Tibial artery (tissue), 4 donors: ENCODE results near the gene TMEM203.

Experiments used
- DNase-seq, 2 donors: peaks; one replicate each; pipeline ENCODE4 v3.0.0-alpha.2; 2019
- H3K27ac ChIP-seq, 2 donors: fragments of 200-600 bp; sonication (generic) in 1 of 2; 1 replicate in 1 of 2; 2 replicates in 1 of 2; pipeline ENCODE4 v1.5.1; 2018 to 2019; ENCODE audit warnings: mild to moderate bottlenecking in 1 of 2
- H3K27me3 ChIP-seq, 2 donors: fragments of 200-600 bp; sonication (generic) in 1 of 2; one replicate each; pipeline versions ENCODE4 v1.5.1 to v1.6.0; 2016 to 2019
- H3K36me3 ChIP-seq, 3 donors: fragments of 200-600 bp; sonication (generic) in 2 of 3; one replicate each; pipeline ENCODE4 v1.5.1; 2016 to 2019; ENCODE audit warnings: mild to moderate bottlenecking in 2 of 3
- H3K4me1 ChIP-seq, 4 donors: fragments of 200-600 bp; sonication (generic) in 2 of 4; 1 replicate in 3 of 4; 2 replicates in 1 of 4; pipeline ENCODE4 v1.5.1; 2016 to 2019
- H3K4me3 ChIP-seq, 2 donors: fragments of 200-600 bp; sonication (generic) in 1 of 2; 1 replicate in 1 of 2; 2 replicates in 1 of 2; pipeline ENCODE4 v1.5.1; 2018 to 2019; ENCODE audit warnings: mild to moderate bottlenecking in 2 of 2
- H3K9me3 ChIP-seq, 3 donors: fragments of 200-600 bp; sonication (generic) in 1 of 3; one replicate each; pipeline ENCODE4 v1.5.1; 2016 to 2019
- intact Hi-C: fragments of 100-400 bp; cut with DNase I; formaldehyde crosslinking; loops from one replicate; pipeline ENCODE4 v1.15.0; 2023; ENCODE audit warnings: low total_unique reads
- TF ChIP-seq, protein P1 (sequence below), 2 experiments: fragments of 200-600 bp in 1 of 2; fragments of 450-650 bp in 1 of 2; IDR thresholded peaks; one replicate each; pipeline ENCODE4 v1.5.1; 2017 to 2019; ENCODE audit warnings: antibody characterized with exemption in 2 of 2, mild to moderate bottlenecking in 1 of 2, moderate library complexity in 1 of 2

Gene TMEM203

GRCh38 chr9:137216188-137216965 is 10.9 kb upstream of the TMEM203 start:
- TF ChIP-seq, protein P1, sequence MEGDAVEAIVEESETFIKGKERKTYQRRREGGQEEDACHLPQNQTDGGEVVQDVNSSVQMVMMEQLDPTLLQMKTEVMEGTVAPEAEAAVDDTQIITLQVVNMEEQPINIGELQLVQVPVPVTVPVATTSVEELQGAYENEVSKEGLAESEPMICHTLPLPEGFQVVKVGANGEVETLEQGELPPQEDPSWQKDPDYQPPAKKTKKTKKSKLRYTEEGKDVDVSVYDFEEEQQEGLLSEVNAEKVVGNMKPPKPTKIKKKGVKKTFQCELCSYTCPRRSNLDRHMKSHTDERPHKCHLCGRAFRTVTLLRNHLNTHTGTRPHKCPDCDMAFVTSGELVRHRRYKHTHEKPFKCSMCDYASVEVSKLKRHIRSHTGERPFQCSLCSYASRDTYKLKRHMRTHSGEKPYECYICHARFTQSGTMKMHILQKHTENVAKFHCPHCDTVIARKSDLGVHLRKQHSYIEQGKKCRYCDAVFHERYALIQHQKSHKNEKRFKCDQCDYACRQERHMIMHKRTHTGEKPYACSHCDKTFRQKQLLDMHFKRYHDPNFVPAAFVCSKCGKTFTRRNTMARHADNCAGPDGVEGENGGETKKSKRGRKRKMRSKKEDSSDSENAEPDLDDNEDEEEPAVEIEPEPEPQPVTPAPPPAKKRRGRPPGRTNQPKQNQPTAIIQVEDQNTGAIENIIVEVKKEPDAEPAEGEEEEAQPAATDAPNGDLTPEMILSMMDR (IDR thresholded peaks at IDR 0.05) = no peak
- no peak for DNase-seq
- peaks cover 0 to 28% (median 13%) of the 10 kb centered on the region in 4 donors for H3K4me1 ChIP-seq
- intact Hi-C loops = no loop called here
- no peaks in the 10 kb centered on the region for H3K9me3 ChIP-seq
- peaks cover 0 to 4% of the 10 kb centered on the region in 2 donors for H3K27me3 ChIP-seq
- H3K36me3 ChIP-seq = peaks cover 0 to 24% (median 0%) of the 10 kb centered on the region in 3 donors
- H3K4me3 ChIP-seq = no peak overlapping the region
- no peak overlapping the region for H3K27ac ChIP-seq

GRCh38 chr9:137215196-137215986 is 9.9 kb upstream of the TMEM203 start:
- DNase-seq = no peak
- Histone ChIP-seq H3K27me3 (no peaks in the 10 kb centered on the region), H3K4me3 (no peak overlapping the region), H3K36me3 (peaks cover 0 to 28% (median 0%) of the 10 kb centered on the region in 3 donors), H3K27ac (no peak overlapping the region), H3K4me1 (peaks cover 0 to 24% (median 11%) of the 10 kb centered on the region in 4 donors), H3K9me3 (no peaks in the 10 kb centered on the region)
- TF ChIP-seq, protein P1 (IDR thresholded peaks at IDR 0.05) = no peak
- intact Hi-C loops = no loop called here

DNA sequence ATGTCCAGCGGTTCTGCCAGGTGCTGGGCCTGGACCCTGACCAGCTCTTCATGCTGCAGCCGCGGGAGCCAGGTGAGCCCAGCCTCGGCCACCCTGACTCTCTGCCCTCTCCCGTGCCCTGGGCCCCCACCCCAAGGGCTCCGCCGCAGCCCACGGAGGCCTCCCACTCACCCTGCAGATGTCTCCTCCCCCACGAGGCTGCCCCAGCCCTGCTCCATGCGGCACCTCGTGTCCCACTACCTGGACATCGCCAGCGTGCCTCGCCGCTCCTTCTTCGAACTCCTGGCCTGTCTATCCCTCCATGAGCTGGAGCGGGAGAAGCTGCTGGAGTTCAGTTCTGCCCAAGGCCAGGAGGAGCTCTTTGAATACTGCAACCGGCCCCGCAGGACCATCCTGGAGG is 9.2 kb upstream of the TMEM203 start:
- no peaks in the 10 kb centered on the region for H3K27me3 ChIP-seq
- no peaks in the 10 kb centered on the region for H3K9me3 ChIP-seq
- intact Hi-C loops = no loop called here
- no peak overlapping the region for H3K27ac ChIP-seq
- H3K36me3 ChIP-seq = peaks cover 0 to 34% (median 0%) of the 10 kb centered on the region in 3 donors
- TF ChIP-seq, protein P1 (IDR thresholded peaks at IDR 0.05) = no peak
- H3K4me1 ChIP-seq = peaks cover 0 to 24% (median 11%) of the 10 kb centered on the region in 4 donors
- DNase-seq = no peak
- H3K4me3 ChIP-seq = no peak overlapping the region

- DNase-seq = no peak
- Histone ChIP-seq H3K27me3 (no peaks in the 10 kb centered on the region), H3K4me1 (peaks cover 0 to 18% (median 8%) of the 10 kb centered on the region in 4 donors), H3K36me3 (peaks cover 0 to 42% (median 0%) of the 10 kb centered on the region in 3 donors), H3K4me3 (no peak overlapping the region), H3K27ac (no peak overlapping the region), H3K9me3 (no peaks in the 10 kb centered on the region)
- intact Hi-C loops = no loop called here
- TF ChIP-seq, protein P1 (IDR thresholded peaks at IDR 0.05) = no peak
Measured at GRCh38 chr9:137213160-137214060, 8.0 kb upstream of the TMEM203 start.

DNA sequence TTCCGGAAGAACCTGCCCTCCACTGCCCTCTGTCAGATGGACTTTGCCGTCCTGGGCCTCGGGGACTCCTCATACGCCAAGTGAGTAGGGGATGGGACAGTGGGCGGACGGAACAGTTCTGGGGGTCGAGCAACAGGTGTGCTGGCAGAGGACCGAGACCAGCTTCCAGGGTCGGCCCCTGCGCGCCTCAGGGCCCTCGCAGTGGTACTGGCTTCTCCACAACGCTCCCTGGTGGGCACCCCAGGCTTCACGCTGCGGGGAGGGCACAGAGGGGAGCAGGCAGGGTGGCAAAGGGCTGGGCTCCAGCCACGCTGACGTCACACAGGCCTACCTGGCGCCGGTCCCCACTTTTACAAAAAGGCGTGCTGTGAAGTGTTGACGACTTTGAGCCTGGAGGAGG is 7.1 kb upstream of the TMEM203 start:
- Histone ChIP-seq H3K4me1 (peaks cover 0 to 9% (median 1%) of the 10 kb centered on the region in 4 donors), H3K36me3 (peaks cover 0 to 44% (median 0%) of the 10 kb centered on the region in 3 donors)
- intact Hi-C loops = no loop called here

More for the DNA sequence above, 7.1 kb upstream of the TMEM203 start:
- no peaks in the 10 kb centered on the region for H3K9me3 ChIP-seq
- TF ChIP-seq, protein P1 (IDR thresholded peaks at IDR 0.05) = no peak
- no peaks in the 10 kb centered on the region for H3K27me3 ChIP-seq
- no peak for DNase-seq
- H3K4me3 ChIP-seq = no peak overlapping the region
- no peak overlapping the region for H3K27ac ChIP-seq
